Panc1 (cell line): Measurements from ENCODE around the gene IGF1R. TPM values are rescaled to one million over a fixed set of nuclear protein-coding genes. Genes with fewer than 3 reads are reported as not detected.

Source experiments
- ATAC-seq: fragments of 200-7000 bp; cut with Tn5 transposase; 2 replicates; pipeline ENCODE4 v1.9.1; 2020; ENCODE audit warnings: mild to moderate bottlenecking, moderate library complexity
- BruUV-seq: library from RNA; stranded (reverse); fragments of 400-500 nt; replicated peaks from 2 replicates; lab custom pipeline; 2021; lab: Mats Ljungman, UMichigan
- CTCF ChIA-PET: fragments of 300-600 bp; sonication (Branson Sonifier 250); formaldehyde crosslinking; loops from one replicate; lab custom pipeline; 2022; ENCODE audit warnings: antibody characterized with exemption; lab: Charles Lee
- POLR2A ChIA-PET: fragments of 300-600 bp; sonication (Branson Sonifier 250); formaldehyde crosslinking; loops from one replicate; lab custom pipeline; 2022; ENCODE audit warnings: antibody characterized with exemption; lab: Charles Lee
- DNase-seq: peaks from one replicate; pipeline ENCODE4 v3.0.0-alpha.2; 2010; ENCODE audit warnings: low read depth, low spot score
- H3K27ac ChIP-seq: 2 replicates; pipeline ENCODE4 v1.5.1; 2011; ENCODE audit warnings: mild to moderate bottlenecking, low read length, inconsistent platforms
- H3K27me3 ChIP-seq: fragments of 200-500 bp; sonication (Bioruptor generic); 2 replicates; pipeline ENCODE4 v1.6.0; 2014; ENCODE audit warnings: low read length, inconsistent platforms; ENCODE audit not compliant: control insufficient read depth, insufficient read depth
- H3K36me3 ChIP-seq: fragments of 200-500 bp; sonication (Bioruptor generic); 2 replicates; pipeline ENCODE4 v1.5.1; 2014; ENCODE audit warnings: inconsistent platforms, mild to moderate bottlenecking, low read length, moderate library complexity; ENCODE audit not compliant: control insufficient read depth, insufficient read depth
- H3K4me1 ChIP-seq: 2 replicates; pipeline ENCODE4 v1.5.1; 2011; ENCODE audit warnings: inconsistent platforms, mild to moderate bottlenecking, low read length, moderate library complexity; ENCODE audit not compliant: control insufficient read depth, insufficient read depth
- H3K4me3 ChIP-seq, 2 experiments: 2 replicates each; pipeline ENCODE4 v1.5.1; 2011 to 2012; ENCODE audit warnings: low read depth in 2 of 2, low read length in 2 of 2, mild to moderate bottlenecking in 2 of 2, inconsistent platforms in 1 of 2, moderate library complexity in 1 of 2
- H3K9me3 ChIP-seq: fragments of 200-500 bp; sonication (Bioruptor generic); 2 replicates; pipeline ENCODE4 v1.5.1; 2014; ENCODE audit warnings: low read depth, mild to moderate bottlenecking, inconsistent platforms, low read length, moderate library complexity; ENCODE audit not compliant: control insufficient read depth, insufficient read depth
- POLR2AphosphoS5 ChIP-seq: IDR thresholded peaks from 2 replicates; pipeline ENCODE4 v1.6.1; 2012; ENCODE audit warnings: mild to moderate bottlenecking, low read depth, low read length, moderate library complexity
- SIN3A ChIP-seq: IDR thresholded peaks from 2 replicates; pipeline ENCODE4 v1.6.1; 2012; ENCODE audit warnings: low read depth, mild to moderate bottlenecking, low read length, moderate library complexity, borderline replicate concordance; ENCODE audit not compliant: insufficient read depth
- TCF7L2 ChIP-seq: IDR thresholded peaks from 2 replicates; pipeline ENCODE4 v1.6.1; 2011; ENCODE audit warnings: mild to moderate bottlenecking, low read depth, low read length, inconsistent platforms
- in situ Hi-C: cut with HindIII; loops from 2 replicates; pipeline ENCODE4 v1.10.0; 2016; ENCODE audit warnings: low sequenced_read_pairs, low pct_unique_long_range_greater_than_20kb
- intact Hi-C: fragments of 100-400 bp; cut with micrococcal nuclease; formaldehyde crosslinking; loops from one replicate; pipeline ENCODE4 v1.10.0; 2022; ENCODE audit not compliant: unreplicated experiment
- total RNA-seq: library from RNA; stranded (reverse); gene quantifications from one replicate; pipeline ENCODE4 v1.2.1, GENCODE V29; 2021; ENCODE audit not compliant: unreplicated experiment
- TF ChIP-seq, protein P1 (sequence below): fragments of 450-650 bp; IDR thresholded peaks from 2 replicates; pipeline ENCODE4 v1.5.1; 2017; ENCODE audit warnings: mild to moderate bottlenecking
- TF ChIP-seq, protein P2 (sequence below), 2 experiments: IDR thresholded peaks; 2 replicates each; pipeline ENCODE4 v1.6.1; 2011 to 2012; ENCODE audit warnings: low read depth in 2 of 2, control low read depth in 1 of 2, low read length in 1 of 2, mild to moderate bottlenecking in 1 of 2, moderate library complexity in 1 of 2; ENCODE audit not compliant: insufficient read depth in 1 of 2

The IGF1R gene
- total RNA-seq, 1 experiment from 2014 or later: 77.1 TPM

DNA sequence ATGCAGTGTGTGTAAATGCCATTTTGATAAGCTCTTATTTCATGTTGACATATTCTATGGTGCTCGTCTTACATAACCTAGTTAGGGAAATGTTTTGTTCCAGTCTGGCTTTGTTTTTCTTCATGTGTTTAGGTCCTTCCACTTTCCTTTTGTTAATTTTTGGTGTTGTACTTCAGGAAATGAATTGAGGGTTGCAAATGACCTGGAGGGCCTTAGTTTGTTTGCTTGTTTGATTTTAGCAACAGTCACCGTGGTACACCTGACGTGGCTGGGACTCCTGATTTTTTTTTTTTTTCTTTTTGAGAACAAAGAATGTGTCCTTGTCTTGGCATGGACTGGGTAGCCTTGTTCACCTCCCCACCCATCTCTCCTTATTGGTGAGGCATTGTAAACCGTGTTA lies 114.8 kb downstream of the IGF1R start:
- H3K4me1 ChIP-seq: peaks cover 18% of the 10 kb centered on the region
- POLR2A ChIA-PET: interaction anchor here (0.7 kb wide), 1 partner anchor 326 kb away, joined by 13 read pairs; no protein-coding TSS in a partner anchor

DNA sequence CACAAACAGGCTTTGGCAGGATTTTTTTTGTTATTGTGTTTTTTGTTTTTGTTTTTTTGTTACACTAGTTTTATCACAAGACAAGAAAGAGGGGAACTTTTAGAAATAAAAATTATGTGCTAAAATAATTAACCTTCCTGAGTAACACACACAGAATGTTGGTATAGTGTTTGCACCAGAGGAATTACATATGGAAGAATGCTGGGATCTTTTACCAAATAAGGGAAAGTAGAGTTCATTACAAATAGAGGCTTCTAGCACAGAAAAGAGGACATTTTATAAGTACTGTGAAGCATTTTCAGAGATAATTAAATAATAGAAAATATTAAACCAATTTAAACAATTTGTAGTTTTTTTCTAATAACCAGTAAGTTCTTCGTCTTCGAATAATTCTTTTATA lies 116.0 kb downstream of the IGF1R start:
- ChIA-PET POLR2A (no interaction called here), CTCF (no interaction called here)
- Histone ChIP-seq H3K9me3 (no peaks in the 10 kb centered on the region), H3K27me3 (no peaks in the 10 kb centered on the region), H3K27ac (no peak overlapping the region), H3K36me3 (no peaks in the 10 kb centered on the region), H3K4me3 (no peak overlapping the region), H3K4me1 (peaks cover 21% of the 10 kb centered on the region)
- DNase-seq (no peak), ATAC-seq (no peak)
- in situ Hi-C loops (no loop called here), intact Hi-C loops (no loop called here)
- no peak for TF ChIP-seq SIN3A
- no peak for TF ChIP-seq POLR2AphosphoS5
- TF ChIP-seq, protein P1, sequence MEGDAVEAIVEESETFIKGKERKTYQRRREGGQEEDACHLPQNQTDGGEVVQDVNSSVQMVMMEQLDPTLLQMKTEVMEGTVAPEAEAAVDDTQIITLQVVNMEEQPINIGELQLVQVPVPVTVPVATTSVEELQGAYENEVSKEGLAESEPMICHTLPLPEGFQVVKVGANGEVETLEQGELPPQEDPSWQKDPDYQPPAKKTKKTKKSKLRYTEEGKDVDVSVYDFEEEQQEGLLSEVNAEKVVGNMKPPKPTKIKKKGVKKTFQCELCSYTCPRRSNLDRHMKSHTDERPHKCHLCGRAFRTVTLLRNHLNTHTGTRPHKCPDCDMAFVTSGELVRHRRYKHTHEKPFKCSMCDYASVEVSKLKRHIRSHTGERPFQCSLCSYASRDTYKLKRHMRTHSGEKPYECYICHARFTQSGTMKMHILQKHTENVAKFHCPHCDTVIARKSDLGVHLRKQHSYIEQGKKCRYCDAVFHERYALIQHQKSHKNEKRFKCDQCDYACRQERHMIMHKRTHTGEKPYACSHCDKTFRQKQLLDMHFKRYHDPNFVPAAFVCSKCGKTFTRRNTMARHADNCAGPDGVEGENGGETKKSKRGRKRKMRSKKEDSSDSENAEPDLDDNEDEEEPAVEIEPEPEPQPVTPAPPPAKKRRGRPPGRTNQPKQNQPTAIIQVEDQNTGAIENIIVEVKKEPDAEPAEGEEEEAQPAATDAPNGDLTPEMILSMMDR: no peak
- no peak for TF ChIP-seq TCF7L2
- TF ChIP-seq, protein P2, sequence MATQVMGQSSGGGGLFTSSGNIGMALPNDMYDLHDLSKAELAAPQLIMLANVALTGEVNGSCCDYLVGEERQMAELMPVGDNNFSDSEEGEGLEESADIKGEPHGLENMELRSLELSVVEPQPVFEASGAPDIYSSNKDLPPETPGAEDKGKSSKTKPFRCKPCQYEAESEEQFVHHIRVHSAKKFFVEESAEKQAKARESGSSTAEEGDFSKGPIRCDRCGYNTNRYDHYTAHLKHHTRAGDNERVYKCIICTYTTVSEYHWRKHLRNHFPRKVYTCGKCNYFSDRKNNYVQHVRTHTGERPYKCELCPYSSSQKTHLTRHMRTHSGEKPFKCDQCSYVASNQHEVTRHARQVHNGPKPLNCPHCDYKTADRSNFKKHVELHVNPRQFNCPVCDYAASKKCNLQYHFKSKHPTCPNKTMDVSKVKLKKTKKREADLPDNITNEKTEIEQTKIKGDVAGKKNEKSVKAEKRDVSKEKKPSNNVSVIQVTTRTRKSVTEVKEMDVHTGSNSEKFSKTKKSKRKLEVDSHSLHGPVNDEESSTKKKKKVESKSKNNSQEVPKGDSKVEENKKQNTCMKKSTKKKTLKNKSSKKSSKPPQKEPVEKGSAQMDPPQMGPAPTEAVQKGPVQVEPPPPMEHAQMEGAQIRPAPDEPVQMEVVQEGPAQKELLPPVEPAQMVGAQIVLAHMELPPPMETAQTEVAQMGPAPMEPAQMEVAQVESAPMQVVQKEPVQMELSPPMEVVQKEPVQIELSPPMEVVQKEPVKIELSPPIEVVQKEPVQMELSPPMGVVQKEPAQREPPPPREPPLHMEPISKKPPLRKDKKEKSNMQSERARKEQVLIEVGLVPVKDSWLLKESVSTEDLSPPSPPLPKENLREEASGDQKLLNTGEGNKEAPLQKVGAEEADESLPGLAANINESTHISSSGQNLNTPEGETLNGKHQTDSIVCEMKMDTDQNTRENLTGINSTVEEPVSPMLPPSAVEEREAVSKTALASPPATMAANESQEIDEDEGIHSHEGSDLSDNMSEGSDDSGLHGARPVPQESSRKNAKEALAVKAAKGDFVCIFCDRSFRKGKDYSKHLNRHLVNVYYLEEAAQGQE (IDR thresholded peaks at IDR 0.05; ENCODE audit: insufficient read depth in 1 of 2, low read depth in 2 of 2, low read length in 1 of 2): no peak
- no TSS peak for BruUV-seq

More for the DNA sequence above, 114.8 kb downstream of the IGF1R start:
- DNase-seq (no peak), ATAC-seq (no peak)
- no peak for TF ChIP-seq SIN3A
- Histone ChIP-seq H3K36me3 (no peaks in the 10 kb centered on the region), H3K27ac (peak overlapping the region; percentile 39; the same call in 1 of the 2 replicates), H3K27me3 (no peaks in the 10 kb centered on the region), H3K9me3 (no peaks in the 10 kb centered on the region), H3K4me3 (no peak overlapping the region)
- in situ Hi-C loops: no loop called here
- intact Hi-C loops: no loop called here
- CTCF ChIA-PET: interaction anchor here (0.5 kb wide), 1 partner anchor 324 kb away, joined by 3 read pairs; no protein-coding TSS in a partner anchor
- no TSS peak for BruUV-seq

DNA sequence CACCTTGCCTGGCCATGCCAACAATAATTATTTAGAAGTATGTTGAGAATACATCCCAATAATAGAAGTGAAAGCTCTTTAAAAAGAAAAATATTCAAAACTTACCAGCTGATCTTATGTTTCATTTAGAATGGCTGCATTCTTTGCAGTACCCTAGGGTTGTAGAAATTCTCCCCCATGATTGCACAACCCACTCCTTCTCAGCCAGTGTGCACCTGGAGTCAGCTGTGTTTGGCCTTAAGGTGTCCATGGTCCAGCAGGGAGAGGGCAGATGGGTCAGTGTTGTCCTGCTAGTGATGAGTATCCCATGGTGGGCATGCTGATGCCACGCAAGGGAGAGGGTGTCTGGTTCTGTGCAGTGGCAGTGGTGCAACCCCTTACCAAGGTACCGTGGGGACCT lies 117.3 kb downstream of the IGF1R start:
- H3K27ac ChIP-seq: no peak overlapping the region
- ChIA-PET POLR2A (no interaction called here), CTCF (no interaction called here)
- intact Hi-C loops (no loop called here), in situ Hi-C loops (no loop called here)
- BruUV-seq: no TSS peak
- DNase-seq (no peak), ATAC-seq (no peak)
- H3K27me3 ChIP-seq: no peaks in the 10 kb centered on the region
- TF ChIP-seq, protein P1: no peak
- TF ChIP-seq SIN3A (no peak), POLR2AphosphoS5 (no peak), TCF7L2 (no peak)
- TF ChIP-seq, protein P2 (IDR thresholded peaks at IDR 0.05; ENCODE audit: insufficient read depth in 1 of 2, low read depth in 2 of 2, low read length in 1 of 2): no peak
- H3K4me3 ChIP-seq: no peak overlapping the region
- H3K36me3 ChIP-seq: no peaks in the 10 kb centered on the region
- H3K4me1 ChIP-seq: peaks cover 15% of the 10 kb centered on the region; the same call in 1 of the 2 replicates
- no peaks in the 10 kb centered on the region for H3K9me3 ChIP-seq
